Progenitor cell of endocrine pancreas (in vitro differentiated cells): ENCODE data around the gene TMEM140. TPM values are rescaled to one million over a fixed set of nuclear protein-coding genes. Genes with fewer than 3 reads are reported as not detected.

Experiments used
- DNase-seq: peaks from one replicate; pipeline ENCODE4 v3.0.0; 2021; ENCODE audit warnings: low spot score; ENCODE audit not compliant: unreplicated experiment
- H3K27ac Mint-ChIP-seq: 2 replicates; pipeline ENCODE4 v1.8.0; 2021; ENCODE audit warnings: mild to moderate bottlenecking, moderate library complexity, mixed read lengths
- H3K27me3 Mint-ChIP-seq: 2 replicates; pipeline ENCODE4 v1.8.0; 2021; ENCODE audit warnings: mixed read lengths
- H3K36me3 Mint-ChIP-seq: 2 replicates; pipeline ENCODE4 v1.8.0; 2022; ENCODE audit warnings: mixed read lengths; ENCODE audit not compliant: insufficient read depth
- H3K4me1 Mint-ChIP-seq: 2 replicates; pipeline ENCODE4 v1.8.0; 2021; ENCODE audit warnings: low read depth, mixed read lengths
- H3K4me3 Mint-ChIP-seq: 2 replicates; pipeline ENCODE4 v1.8.0; 2021; ENCODE audit warnings: low read depth, mild to moderate bottlenecking, moderate library complexity, mixed read lengths
- H3K9me3 Mint-ChIP-seq: 2 replicates; pipeline ENCODE4 v1.8.0; 2021; ENCODE audit warnings: low read depth, mixed read lengths
- total RNA-seq: library from RNA; stranded (reverse); gene quantifications from 2 replicates; pipeline ENCODE4 v1.2.1, GENCODE V29; 2021
- TF ChIP-seq, protein P1 (sequence below): fragments of 200-600 bp; sonication (generic); IDR thresholded peaks from one replicate; pipeline ENCODE4 v1.5.0; 2021; ENCODE audit warnings: antibody characterized with exemption, mild to moderate bottlenecking; ENCODE audit not compliant: unreplicated experiment

The TMEM140 gene
- total RNA-seq, 1 donor from 2014 or later, result 0.14 TPM

DNA sequence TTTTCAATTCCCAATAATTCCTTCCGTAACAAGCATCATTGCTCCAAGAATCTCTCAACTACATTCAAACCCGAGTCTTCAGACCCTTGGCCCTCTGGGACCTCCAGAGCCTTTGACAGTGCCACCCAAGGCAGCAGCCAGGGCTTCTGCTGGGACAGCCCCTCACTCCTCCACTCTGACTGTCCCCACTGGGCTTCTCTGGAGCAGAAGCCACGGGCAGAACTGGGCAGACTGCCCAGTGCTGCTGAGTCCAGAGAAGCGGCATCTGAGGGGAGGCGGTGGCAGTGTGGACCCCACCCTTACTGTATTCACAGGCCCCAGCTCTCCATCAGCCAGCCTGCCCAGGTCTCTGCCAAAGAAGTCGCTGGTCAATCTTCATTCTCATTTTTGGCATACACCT is 13.8 kb downstream of the TMEM140 start:
- TF ChIP-seq, protein P1, sequence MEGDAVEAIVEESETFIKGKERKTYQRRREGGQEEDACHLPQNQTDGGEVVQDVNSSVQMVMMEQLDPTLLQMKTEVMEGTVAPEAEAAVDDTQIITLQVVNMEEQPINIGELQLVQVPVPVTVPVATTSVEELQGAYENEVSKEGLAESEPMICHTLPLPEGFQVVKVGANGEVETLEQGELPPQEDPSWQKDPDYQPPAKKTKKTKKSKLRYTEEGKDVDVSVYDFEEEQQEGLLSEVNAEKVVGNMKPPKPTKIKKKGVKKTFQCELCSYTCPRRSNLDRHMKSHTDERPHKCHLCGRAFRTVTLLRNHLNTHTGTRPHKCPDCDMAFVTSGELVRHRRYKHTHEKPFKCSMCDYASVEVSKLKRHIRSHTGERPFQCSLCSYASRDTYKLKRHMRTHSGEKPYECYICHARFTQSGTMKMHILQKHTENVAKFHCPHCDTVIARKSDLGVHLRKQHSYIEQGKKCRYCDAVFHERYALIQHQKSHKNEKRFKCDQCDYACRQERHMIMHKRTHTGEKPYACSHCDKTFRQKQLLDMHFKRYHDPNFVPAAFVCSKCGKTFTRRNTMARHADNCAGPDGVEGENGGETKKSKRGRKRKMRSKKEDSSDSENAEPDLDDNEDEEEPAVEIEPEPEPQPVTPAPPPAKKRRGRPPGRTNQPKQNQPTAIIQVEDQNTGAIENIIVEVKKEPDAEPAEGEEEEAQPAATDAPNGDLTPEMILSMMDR, result no peak
- peaks cover 16% of the 10 kb centered on the region for H3K9me3 Mint-ChIP-seq

DNA sequence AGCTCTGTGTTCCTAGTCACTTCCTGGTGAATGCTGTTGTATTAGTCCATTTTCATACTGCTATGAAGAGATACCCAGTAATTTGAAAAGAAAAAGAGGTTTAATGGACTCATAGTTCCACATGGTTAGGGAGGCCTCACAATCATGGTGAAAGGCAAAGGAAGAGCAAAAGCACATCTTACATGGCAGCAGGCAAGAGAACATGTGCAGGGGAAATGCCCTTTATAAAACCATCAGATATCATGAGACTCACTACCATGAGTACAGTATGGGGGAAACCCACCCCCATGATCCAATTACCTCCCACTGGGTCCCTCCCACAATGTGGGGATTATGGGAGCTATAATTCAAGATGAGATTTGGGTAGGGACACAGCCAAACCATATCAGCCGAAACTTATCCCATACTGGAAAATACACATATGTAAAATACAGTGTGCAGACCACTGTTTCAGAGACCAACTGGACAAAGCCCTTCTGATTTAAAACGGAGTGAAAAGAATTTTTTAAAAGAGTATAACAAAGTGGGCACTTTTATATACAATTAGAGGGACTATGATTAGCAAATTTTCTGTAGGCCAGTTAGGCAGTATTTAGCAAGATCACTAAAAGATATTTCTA is 14.6 kb downstream of the TMEM140 start:
- TF ChIP-seq, protein P1, result no peak
- Mint-ChIP-seq H3K4me1 (peaks cover 20% of the 10 kb centered on the region), H3K27me3 (no peaks in the 10 kb centered on the region), H3K4me3 (no peak overlapping the region), H3K9me3 (peaks cover 9% of the 10 kb centered on the region), H3K27ac (no peak overlapping the region), H3K36me3 (peaks cover 45% of the 10 kb centered on the region)
- DNase-seq, result no peak

More for the DNA sequence above, 13.8 kb downstream of the TMEM140 start:
- no peak for DNase-seq
- Mint-ChIP-seq H3K27ac (no peak overlapping the region), H3K4me1 (peaks cover 19% of the 10 kb centered on the region), H3K36me3 (peaks cover 48% of the 10 kb centered on the region), H3K27me3 (no peaks in the 10 kb centered on the region), H3K4me3 (no peak overlapping the region)

DNA sequence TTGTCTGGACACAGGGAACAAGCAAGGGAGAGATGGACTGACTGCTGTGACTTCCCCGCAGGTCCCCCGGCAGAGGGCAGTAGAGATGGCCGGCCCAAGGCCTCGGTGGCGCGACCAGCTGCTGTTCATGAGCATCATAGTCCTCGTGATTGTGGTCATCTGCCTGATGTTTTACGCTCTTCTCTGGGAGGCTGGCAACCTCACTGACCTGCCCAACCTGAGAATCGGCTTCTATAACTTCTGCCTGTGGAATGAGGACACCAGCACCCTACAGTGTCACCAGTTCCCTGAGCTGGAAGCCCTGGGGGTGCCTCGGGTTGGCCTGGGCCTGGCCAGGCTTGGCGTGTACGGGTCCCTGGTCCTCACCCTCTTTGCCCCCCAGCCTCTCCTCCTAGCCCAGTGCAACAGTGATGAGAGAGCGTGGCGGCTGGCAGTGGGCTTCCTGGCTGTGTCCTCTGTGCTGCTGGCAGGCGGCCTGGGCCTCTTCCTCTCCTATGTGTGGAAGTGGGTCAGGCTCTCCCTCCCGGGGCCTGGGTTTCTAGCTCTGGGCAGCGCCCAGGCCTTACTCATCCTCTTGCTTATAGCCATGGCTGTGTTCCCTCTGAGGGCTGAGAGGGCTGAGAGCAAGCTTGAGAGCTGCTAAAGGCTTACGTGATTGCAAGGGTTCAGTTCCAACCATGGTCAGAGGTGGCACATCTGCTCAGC is 16.6 kb downstream of the TMEM140 start:
- no peak for DNase-seq

DNA sequence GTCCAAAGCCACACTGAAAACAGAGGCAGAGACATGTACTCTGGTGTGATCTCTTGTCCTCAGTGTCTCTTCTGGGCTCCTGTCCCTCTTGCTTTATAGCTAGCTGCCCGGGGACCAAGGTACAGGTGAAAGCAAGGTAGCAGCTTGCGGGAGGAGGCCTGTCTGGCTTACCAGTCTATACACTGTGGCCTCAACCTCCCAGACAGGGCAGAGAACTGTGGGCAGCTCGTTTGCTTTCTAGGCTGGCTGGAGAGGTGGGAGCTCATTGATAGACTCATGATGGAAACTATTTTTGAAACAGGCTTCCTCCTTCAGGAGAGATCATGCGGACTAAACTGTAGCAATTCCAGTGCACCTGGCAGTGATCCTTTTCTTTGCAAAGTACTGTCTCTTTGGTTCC is 18.0 kb downstream of the TMEM140 start:
- peaks cover 7% of the 10 kb centered on the region for H3K9me3 Mint-ChIP-seq
- H3K27me3 Mint-ChIP-seq, result no peaks in the 10 kb centered on the region
- DNase-seq, result no peak
- peaks cover 37% of the 10 kb centered on the region for H3K36me3 Mint-ChIP-seq
- H3K27ac Mint-ChIP-seq, result no peak overlapping the region
- H3K4me3 Mint-ChIP-seq, result no peak overlapping the region
- peaks cover 25% of the 10 kb centered on the region for H3K4me1 Mint-ChIP-seq
- TF ChIP-seq, protein P1, result no peak

More for the DNA sequence above, 16.6 kb downstream of the TMEM140 start:
- Mint-ChIP-seq H3K9me3 (peaks cover 7% of the 10 kb centered on the region), H3K4me1 (peaks cover 32% of the 10 kb centered on the region), H3K36me3 (peaks cover 44% of the 10 kb centered on the region), H3K27me3 (no peaks in the 10 kb centered on the region), H3K4me3 (no peak overlapping the region), H3K27ac (no peak overlapping the region)
- TF ChIP-seq, protein P1, result no peak

DNA sequence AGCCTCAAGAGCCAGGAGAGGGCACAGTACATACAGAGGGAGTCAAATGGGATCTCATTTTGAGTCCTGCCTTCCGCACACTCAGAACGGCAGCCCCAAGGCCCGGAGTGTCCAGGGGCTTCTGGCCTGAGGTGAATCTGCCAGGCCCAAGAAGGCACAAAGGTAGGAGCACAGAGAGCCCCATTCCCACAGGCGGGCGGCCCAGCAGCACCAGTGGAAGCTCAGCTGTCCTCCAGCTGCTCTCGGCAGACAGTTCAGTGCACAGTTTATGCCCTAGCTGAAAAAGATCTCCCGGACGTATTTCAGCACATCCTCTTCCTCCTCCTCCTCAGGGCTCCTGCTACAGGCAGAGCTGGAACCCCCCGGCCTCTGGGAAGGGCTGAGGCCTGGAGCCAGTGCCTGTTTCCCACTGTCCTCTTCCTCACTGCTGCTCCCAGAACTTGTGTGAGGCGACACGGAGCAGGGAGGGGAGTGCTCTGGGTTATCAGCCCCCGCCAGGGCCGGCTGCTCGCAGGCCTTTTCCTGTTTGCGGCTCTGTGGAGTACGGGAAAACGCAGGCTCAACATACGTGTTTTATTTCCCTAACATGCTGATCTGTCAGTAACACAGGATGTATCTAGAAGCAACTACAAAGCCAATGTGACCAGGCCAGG is 18.6 kb downstream of the TMEM140 start:
- Mint-ChIP-seq H3K9me3 (peaks cover 7% of the 10 kb centered on the region), H3K36me3 (peaks cover 31% of the 10 kb centered on the region), H3K4me1 (peaks cover 25% of the 10 kb centered on the region), H3K27me3 (no peaks in the 10 kb centered on the region), H3K27ac (no peak overlapping the region), H3K4me3 (no peak overlapping the region)
- TF ChIP-seq, protein P1, result no peak
- no peak for DNase-seq
